GM10266 (cell line): ENCODE measurements around the gene GGTA1.
"Not testable (repeated sequence)": the region's sequence is repeated elsewhere in the genome, so short reads cannot be mapped to it uniquely, and the experiment has no call there.

ENCODE experiments used
- DNase-seq: peaks from one replicate; pipeline ENCODE4 v3.0.0; 2012; ENCODE audit errors: extremely low spot score
- TF ChIP-seq, protein P1 (sequence below): IDR thresholded peaks from 2 replicates; pipeline ENCODE4 v1.5.1; 2012; ENCODE audit warnings: mild to moderate bottlenecking, low read depth; ENCODE audit not compliant: control insufficient read depth, insufficient read depth; ENCODE audit errors: missing control alignments

Gene GGTA1

DNA sequence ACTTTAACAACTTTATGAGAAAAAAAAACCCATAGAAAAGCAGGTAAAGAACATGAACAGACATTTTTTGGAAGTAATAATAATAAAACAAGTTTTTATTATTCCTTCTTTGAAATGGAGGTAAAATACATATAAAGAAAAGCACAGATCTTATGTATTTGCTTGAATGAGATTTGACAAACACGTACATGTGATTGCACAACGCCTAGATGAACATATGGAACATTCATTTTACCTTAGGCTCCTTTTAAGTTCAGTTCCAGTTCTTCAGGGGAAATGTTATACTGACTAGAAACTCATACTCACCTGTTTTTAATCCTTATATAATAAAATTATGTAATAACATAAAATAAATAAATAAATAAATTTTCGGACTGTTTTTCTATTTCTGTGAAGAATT, 61.8 kb downstream of the GGTA1 start:
- no peak for DNase-seq
- TF ChIP-seq, protein P1, sequence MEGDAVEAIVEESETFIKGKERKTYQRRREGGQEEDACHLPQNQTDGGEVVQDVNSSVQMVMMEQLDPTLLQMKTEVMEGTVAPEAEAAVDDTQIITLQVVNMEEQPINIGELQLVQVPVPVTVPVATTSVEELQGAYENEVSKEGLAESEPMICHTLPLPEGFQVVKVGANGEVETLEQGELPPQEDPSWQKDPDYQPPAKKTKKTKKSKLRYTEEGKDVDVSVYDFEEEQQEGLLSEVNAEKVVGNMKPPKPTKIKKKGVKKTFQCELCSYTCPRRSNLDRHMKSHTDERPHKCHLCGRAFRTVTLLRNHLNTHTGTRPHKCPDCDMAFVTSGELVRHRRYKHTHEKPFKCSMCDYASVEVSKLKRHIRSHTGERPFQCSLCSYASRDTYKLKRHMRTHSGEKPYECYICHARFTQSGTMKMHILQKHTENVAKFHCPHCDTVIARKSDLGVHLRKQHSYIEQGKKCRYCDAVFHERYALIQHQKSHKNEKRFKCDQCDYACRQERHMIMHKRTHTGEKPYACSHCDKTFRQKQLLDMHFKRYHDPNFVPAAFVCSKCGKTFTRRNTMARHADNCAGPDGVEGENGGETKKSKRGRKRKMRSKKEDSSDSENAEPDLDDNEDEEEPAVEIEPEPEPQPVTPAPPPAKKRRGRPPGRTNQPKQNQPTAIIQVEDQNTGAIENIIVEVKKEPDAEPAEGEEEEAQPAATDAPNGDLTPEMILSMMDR: no peak

DNA sequence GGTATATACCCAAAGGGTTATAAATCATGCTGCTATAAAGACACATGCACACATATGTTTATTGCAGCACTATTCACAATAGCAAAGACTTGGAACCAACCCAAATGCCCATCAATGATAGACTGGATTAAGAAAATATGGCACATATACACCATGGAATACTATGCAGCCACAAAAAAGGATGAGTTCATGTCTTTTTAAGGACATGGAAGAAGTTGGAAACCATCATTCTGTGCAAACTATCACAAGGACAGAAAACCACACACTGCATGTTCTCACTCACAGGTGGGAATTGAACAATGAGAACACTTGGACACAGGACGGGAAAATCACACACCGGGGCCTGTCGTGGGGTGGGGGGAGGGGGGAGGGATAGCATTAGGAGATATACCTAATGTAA, 62.6 kb downstream of the GGTA1 start:
- not testable (repeated sequence) for DNase-seq

DNA sequence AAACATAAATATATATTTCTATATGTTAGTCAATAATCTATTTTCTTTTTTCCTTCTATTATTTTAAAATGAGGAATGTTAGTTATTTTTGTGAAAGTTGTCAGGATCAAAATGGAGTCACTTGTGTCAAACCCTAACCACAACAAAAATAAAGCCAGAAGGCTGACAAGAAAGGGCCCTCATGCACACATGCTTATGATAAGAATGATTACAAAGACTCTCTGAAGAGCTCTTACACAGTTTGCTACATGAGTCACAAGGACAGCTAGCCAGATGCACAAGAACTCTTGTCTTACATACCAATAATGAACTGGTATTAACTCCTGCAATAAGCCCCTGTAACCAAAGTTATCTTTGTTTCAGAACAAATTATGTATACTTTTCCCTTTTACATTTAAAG, 64.7 kb downstream of the GGTA1 start:
- DNase-seq: no peak
- TF ChIP-seq, protein P1: no peak

DNA sequence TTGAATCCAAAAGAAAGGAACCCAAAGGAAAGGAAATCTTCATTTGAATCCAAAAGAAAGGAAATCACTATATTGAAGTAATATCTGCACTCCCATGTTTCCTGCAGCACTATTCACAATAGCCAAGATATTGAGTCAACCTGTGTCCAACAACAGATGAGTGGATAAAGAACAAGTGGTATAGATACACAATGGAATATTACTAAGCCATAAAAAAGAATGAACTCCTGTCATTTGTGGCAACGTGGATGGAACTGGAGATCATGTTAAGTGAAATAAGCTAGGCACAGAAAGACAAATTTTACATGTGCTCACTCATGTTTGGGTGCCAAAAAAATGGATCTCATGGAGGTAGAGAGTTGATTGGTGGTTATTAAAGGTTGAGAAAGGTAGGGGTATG, 71.7 kb downstream of the GGTA1 start:
- no peak for DNase-seq
- TF ChIP-seq, protein P1: no peak

DNA sequence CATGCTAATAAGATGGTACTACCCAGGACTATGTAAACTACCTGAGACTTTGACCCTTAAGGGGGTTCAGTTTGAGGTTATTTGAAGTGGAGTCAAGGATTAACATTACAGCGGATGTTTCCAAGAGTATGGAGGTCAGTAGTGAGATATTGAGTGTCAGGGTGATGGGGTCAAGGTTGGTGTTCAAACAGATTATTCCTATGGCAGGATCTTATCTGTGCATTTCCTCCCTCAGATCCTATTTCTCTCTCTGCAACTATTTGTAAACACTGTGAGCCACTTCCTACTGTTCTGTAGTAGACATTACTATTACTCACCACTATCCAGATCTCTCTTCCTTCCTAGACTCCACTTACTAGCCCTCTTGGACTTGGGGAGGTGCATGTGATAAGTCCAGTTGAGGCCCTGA, 75.6 kb downstream of the GGTA1 start:
- TF ChIP-seq, protein P1: no peak
- DNase-seq: no peak

DNA sequence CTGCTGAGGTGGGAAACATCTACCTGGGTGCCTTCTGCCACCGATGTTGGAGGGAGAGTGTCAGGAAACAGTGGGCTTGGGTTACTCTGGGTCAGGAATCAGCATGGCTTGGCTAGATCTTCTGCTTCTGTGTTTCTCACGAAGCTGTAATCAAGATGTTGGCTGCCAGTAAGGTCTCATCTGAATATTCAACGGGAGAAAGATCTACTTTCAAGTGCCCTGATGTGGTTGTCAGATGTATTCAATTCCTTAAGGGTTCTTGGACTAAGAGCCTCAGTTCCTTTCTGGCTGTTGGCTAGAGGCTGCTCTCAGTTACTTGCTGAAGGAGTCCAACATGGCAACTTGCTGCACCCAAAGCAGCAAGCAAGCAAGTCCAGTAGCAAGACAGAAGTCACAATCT, 87.7 kb downstream of the GGTA1 start:
- no peak for DNase-seq
- TF ChIP-seq, protein P1: no peak

DNA sequence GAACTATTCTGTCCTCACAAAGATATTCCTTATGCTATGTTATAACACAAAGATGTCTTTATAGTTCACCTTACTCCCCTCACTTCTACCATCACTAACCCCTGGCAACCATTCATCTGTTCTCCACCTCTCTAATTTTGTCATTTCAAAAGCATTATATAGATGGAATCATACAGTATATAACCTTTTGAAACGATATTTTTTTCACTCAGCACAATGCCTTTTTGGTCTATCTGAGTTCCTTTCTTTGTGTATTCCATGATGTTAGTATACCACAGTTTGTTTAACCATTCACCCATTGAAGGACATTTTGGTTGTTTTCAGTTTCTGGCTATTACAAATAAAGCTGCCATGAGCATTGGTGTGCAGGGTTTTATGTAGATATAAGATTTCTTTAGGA, 93.7 kb downstream of the GGTA1 start:
- DNase-seq: no peak
- TF ChIP-seq, protein P1: no peak
